Hematopoietic multipotent progenitor cell treated with erythropoietin and hydrocortisone succinate and interleukin-3 and kit ligand, for 8 days (in vitro differentiated cells): ENCODE results near the gene CABLES1.
"Not testable (repeated sequence)": the region's sequence is repeated elsewhere in the genome, so short reads cannot be mapped to it uniquely, and the experiment has no call there.

Experiments
- DNase-seq: peaks from one replicate; pipeline ENCODE4 v3.0.0-alpha.2; 2015

CABLES1 gene, protein sequence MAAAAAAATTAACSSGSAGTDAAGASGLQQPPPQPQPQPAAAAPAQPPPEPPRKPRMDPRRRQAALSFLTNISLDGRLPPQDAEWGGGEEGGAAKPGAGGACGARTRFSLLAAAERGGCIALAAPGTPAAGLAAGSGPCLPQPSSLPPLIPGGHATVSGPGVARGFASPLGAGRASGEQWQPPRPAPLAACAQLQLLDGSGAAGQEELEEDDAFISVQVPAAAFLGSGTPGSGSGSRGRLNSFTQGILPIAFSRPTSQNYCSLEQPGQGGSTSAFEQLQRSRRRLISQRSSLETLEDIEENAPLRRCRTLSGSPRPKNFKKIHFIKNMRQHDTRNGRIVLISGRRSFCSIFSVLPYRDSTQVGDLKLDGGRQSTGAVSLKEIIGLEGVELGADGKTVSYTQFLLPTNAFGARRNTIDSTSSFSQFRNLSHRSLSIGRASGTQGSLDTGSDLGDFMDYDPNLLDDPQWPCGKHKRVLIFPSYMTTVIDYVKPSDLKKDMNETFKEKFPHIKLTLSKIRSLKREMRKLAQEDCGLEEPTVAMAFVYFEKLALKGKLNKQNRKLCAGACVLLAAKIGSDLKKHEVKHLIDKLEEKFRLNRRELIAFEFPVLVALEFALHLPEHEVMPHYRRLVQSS

DNA sequence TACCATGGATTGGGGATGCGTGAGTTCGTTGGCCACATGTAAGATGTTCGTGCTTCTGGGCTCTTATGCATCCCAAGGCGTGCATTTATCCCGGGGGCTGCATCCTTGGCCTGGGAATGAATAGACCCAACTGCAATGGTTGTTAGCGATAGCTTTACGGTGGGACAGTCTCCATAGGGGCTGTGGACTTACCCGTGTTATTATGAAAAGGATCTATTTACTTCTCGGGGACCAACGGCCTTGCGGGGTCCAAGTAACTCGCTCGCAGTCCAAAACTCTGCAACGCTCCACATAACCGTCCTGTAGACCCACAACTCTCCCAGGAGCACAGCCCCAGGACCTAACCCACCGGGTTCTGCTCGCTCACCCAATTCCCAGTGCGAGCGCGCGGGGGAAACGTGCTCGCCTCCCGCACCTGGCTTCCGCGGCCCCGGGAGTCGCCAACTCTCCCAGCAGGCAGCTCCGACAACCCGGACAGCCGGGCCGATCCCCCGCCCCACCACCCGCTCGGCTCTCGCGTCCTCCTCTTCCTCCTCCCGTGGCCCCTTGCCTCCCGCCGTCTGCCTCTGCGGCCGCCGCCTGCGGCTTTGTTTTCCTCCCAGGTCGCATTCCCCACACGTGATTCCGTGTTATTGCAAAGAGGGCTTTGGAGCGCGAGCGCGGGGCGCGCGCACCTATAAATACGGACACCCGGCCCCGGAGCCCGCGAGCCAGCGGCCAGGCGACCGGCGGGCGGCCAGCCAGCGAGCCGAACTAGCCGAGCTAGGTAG, at the start of gene CABLES1:
CABLES1 (plus strand) TSS at position 706 of the 770 bp plus-strand sequence. CDS start 278 bp downstream, outside the sequence.
- DNase-seq, result peak; percentile 53

DNA sequence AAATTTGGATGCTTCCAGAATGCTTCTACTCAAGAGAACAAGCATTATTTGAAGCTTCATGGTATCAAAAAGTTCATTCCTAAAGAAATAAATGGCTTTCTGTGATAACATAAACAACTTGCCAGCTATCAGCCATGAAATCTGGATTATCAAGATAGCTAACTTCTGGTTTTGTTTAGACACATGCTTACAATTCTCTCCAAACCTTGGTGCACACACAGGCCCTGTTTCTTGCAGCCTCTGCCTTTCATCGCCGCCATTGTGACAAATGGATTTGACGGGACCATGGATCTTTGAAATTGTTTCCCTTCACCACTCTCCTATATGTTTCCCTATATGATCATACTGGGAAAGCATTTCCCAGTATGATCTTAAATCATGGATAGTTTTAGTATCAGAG, 47.9 kb upstream of the CABLES1 start:
- DNase-seq, result no peak

DNA sequence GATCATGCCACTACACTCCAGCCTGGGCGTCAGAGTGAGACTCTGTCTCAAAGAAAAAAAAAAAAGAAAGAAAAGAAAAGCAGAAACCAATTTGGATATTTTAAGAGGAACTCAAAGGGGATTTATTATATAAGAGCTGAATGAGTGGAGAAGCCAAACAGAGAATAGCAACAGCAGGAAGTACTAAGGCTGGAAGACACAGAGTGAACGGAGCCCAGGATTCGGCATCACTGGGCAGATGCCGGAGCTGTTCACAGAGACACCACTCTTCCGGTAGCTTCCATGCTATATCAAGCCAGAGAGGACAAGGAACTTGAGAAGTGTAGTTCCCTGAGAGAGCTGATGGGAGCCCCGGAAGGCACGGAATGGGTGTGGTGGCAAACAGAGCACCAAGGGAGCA, 47.0 kb upstream of the CABLES1 start:
- no peak for DNase-seq

DNA sequence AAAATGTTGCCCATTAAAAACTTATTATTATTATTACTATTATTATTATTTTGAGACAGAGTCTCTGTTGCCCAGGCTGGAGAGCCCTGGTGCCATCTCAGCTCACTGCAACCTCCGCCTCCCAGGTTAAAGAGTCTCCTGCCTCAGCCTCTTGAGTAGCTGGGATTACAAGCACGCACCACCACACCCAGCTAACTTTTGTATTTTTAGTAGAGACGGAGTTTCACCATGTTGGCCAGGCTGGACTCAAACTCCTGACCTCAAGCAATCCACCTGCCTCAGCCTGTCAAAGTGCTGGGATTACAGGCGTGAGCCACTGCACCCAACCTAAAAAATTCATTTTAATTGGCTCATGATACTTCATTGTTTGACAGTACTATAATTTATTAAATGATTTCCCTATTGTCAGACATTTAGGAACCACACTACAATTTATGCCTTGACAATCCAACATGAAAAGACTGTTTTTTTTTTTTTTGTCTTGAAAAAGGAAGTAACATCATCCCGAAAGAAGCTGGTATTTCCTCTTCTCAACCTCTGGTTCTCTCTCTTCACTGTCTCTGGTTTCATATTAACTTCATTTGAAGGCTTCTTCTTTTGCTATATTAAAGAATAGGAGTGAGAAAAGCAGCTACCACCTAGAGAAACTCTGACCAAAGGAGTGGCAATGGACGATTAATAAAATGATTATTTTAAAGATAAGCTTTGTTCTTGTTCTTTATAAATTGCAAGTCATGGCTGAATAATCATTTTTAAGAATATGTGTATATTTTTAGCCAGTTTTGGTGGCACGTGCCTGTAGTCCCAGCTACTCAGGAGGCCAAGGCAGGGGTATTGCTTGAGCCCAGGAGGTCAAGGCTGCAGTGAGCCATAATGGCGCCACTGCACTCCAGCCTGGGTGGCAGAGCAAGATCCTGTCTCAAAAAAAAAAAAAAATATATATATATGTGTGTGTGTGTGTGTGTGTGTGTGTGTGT, 44.0 kb upstream of the CABLES1 start:
- DNase-seq, result not testable (repeated sequence)

DNA sequence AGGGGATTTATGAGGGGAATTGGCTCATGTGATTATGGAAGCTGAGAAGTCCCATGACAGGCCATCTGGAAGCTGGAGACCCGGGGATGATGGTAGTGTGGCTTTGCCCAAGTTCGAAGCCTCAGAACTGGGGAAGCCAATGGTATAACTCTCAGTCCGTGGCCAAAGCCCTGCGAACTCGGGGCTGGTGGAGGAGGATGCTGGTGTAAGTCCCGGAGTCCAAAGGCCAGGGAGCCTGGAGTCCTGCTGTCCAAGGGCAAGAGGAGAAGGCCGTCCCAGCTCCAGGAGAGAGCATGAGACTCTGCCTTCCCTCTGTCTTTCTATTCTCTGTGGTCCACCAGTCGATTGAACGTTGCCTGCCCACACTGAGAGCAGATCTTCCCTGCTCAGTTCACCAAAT, 43.2 kb upstream of the CABLES1 start:
- DNase-seq, result no peak

DNA sequence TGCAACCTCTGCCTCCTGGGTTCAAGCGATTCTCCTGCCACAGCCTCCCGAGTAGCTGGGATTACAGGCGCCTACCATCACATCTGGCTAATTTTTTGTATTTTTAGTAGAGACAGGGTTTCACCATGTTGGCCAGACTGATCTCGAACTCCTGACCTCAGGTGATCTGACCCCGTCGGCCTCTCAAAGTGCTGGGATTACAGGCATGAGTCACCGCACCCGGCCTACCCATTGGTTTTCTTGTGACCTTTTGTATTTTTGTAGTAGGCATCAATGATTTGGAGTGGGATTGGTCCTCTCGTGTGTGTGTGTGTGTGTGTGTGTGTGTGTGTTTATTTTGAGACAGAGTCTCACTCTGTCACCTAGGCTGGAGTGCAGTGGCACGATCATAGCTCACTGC, 42.2 kb upstream of the CABLES1 start:
- not testable (repeated sequence) for DNase-seq

DNA sequence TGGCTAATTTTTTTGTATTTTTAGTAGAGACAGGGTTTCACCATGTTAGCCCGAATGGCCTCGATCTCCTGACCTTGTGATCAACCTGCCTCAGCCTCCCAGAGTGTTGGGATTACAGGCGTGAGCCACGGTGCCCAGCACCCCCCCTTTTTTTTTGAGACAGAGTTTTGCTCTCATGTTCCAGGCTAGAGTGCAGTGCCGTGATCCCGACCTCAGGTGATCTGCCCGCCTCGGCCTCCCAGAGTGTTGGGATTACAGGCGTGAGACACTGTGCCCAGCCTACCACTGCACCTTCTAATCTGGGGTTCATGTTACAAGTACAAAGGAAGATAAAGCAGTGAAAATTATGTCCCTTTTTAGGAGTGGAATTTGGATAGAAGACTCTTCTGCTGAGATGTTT, 41.5 kb upstream of the CABLES1 start:
- no peak for DNase-seq

DNA sequence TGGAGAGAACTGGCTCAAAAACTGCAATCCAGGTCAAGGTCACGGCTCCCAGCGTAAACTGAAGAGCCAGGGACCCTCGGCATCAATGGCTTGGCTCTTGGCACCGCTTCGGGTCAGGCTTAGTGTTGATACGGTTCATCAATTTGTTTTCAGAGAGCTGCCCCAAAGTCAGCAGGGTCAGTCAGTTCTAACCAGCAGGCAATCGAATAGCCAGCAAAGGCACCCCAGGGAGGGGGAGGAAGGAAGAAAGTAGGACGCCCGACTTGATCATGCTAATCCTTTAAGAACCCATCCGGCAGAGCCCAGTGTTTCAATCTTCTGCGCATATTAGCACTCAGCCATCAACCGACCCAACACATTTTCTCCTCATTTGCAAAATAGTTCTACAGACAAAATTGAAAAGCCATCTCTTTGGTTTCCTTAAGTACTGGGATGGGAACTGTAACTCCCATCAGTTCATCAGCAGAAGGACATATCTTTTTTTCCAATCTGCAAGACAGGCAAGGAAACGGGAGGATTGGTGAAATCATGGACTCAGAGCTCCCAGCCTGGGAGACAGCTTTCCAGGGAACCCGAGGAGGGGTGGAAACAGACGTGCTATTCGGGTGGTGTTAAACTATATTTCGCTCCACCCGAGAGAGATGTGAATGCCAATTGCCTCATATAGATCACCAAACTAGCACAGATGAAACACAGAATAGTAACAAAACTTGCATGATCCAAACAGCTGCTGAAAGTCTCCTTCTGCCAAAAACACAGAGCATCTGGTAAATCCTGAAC, 40.7 kb upstream of the CABLES1 start:
- DNase-seq, result no peak

DNA sequence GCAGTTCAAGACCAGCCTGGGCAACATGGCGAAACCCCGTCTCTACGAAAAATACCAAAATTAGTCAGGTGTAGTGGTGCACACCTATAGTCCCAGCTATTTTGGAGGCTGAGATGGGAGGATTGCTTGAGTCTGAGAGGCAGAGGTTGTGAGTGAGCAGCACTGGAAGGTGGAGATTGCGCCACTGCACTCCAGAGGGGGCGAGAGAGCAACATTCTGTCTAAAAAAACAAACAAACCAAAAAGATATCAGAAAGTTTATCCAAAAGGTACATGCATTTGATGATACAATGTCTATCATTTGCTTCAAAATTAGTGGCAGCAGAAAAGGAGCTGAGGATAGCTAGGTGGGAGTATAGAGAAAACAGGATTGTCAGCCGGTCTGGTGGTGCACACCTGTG, 39.8 kb upstream of the CABLES1 start:
- no peak for DNase-seq

DNA sequence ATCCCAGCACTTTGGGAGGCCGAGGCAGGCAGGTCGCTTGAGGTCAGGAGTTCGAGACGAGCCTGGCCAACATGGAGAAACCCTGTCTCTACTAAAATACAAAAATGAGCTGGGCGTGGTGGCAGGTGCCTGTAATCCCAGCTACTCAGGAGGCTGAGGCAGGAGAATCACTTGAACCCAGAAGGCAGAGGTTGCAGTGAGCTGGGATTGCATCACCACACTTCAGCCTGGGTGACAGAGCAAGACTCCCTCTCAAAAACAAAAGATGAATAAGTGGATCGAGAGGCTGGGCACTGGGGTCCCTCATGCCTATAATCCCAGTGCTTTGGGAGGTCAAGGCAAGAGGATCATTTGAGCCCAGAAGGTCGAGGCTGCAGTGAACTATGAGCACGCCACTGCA, 38.3 kb upstream of the CABLES1 start:
- DNase-seq, result not testable (repeated sequence)

DNA sequence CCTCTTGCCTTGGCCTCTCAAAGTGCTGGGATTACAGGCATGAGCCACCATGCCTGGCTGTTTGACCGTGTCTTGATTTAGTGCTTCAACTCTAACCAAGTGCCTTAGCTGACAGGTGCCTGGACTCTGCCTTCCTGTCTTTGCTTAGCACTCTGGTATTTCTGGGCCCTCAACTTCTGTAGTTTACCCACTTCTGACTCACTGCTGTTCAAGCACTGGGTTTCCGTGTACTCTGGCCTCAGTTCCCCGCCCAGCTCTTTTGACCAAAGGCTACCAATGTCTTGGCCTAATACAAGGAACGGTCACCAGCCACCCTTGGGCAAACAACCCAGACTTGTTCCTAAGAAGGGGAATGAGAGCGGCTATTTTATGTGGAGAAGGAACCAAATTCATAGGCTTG, 35.7 kb upstream of the CABLES1 start:
- DNase-seq, result no peak

DNA sequence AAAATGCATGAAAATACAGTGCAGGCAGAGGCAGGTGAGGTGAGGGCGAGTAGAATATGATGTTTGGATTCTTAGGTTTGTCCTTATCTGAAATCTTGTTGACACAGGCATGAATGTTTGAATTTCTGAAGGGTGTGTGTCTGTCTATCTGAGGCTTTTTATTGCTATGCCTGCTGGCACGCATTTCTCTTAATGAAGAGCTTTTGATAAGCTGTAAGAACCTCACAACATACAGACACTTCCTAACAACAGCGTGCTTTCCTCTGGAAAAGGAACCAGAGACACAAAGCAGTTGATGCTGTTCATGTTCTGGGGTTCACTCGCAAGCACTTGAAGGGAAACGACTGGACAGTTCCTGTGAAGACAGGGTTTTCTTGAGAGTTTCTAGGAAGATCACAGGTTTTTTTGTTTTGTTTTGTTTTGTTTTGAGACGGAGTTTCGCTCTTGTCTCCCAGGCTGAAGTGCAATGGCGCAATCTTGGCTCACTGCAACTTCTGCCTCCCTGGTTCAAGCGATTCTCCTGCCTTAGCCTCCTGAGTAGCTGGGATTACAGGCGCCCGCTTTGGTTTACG, 33.3 kb upstream of the CABLES1 start:
- DNase-seq, result no peak

DNA sequence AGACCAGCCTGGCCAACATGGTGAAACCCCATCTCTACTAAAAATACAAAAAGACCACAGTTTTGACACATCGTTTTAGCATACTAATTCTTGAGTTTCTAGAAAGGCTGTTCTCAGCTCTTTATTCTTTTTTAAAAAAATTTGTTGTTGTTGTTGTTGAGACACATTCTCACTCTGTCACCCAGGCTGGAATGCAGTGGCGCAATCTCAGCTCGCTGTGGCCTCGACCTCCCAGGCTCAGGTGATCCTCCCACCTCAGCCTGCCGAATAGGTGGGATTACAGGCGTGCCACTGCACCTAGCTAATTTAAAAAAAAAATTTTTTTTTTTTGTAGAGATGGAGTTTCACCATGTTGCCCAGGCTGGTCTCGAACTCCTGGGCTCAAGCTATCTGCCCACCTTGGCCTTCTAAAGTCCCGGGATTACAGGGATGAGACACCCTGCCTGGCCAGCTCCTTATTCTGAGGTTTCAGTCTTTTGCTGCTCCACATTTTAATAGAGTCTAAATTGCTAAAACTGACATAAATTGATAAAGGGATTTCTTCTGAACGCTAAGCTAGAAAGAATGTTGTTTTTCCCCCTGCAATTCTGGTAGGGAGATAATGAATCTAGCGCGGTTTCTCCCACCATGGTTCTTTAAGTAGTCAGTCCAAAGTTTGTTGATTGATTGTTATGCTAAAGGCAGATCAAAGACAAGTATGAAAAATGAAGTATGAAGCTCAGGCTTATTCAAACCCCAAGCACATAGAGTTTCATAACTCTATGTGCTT, 32.6 kb upstream of the CABLES1 start:
- no peak for DNase-seq

DNA sequence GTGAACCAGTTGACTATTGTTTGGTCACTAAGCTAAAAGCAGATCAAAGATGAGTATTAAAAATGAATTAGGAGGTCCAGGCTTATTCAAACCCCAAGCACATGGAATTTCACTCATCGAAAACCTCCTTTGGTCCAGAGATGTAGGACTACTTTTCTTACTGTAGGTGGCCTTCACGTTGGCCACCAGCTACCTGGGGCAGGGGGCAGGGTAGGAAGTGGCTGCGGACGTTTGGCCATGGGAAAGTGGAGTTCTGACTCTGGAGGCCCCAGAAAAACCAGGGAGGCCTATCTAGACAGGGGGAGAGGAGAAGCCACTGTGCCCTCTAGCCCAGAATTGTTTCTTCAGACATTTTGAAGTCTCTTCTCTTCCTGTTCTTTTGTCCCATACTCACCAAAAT, 31.8 kb upstream of the CABLES1 start:
- no peak for DNase-seq

DNA sequence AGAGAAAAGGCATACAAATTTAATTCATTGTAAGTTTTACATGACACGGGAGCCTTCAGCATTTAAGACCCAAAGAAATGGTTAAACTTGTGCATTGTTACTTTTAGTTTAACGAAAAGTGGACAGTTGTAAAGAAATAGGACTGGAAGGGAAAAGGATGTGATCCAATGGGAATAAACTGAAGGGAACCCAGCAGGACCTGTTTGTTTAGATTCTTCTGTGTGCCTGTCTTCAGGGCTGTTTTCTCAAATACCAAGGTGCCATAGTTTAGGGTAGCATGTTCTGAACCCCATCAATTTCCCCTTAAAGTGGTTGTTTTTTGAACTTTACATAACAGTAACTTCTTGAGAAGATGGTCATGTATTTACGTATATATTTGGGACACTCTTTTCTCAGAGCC, 30.3 kb upstream of the CABLES1 start:
- DNase-seq, result no peak

DNA sequence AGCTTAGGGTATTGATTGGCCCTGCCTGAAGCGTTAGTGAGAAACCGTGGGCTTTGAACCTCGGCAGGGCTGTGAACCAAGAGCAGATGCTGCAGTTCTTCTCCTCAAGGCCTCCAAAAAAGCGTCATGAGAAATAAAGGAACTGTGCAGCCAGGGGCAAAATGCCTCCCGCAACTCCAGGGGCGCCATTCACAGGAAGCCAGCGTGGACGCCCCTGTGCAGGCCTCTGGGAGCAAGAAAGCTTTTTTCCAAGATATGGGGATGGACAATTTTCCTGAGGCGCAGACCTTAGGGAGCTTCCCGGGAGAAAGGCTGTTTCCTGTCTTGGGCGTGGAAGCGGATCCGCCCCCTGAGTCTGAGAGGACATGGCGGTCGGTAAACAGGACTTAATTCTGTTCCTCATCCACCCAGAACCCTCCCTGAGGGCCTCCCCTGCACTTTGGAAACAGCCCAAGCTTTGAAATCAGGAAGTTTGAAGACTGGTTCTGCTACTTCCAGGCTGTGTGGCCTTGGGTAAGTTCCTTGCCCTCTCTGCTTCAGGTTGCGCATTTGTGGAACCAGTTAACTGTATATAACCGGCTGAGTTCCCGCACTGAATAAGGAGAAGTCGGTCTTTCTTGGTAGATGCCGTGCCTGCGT, 29.6 kb upstream of the CABLES1 start:
- no peak for DNase-seq

DNA sequence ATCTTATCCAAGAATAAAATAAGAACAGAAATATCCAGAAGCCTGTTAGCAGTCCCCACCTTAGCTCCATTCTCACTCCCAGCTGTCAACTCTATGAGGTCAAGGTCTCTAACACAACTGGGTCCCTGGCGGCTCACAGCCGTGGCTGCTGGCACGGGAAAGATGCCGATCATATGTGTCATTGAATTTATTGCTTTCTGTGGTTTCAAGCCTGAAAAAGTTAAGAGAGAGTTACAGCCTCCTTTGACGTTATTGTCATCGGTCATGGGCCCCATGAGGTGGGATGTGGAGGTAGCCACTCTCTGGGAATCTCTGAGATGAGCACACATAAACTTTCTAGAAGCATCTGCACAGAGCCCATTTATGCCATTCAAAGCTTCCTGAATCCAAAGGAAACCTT, 28.7 kb upstream of the CABLES1 start:
- no peak for DNase-seq

DNA sequence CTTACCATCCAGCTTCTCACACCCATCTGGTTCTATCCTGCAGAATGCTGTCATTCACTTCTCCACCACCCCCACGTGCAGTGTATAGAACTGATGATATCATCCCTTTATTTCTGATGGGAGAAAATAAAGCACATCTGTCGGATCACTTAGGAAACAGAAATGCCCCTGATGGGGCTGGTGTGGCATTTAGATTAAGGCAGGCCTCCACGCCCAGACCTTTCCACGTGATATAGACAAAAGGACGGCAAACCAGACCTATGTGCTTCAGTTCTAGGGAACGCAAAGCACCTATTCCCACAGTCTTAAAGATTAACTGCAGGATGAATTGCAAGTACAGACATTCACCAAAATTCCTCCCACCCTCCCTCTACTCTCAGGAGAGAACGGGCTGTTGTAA, 27.6 kb upstream of the CABLES1 start:
- no peak for DNase-seq

DNA sequence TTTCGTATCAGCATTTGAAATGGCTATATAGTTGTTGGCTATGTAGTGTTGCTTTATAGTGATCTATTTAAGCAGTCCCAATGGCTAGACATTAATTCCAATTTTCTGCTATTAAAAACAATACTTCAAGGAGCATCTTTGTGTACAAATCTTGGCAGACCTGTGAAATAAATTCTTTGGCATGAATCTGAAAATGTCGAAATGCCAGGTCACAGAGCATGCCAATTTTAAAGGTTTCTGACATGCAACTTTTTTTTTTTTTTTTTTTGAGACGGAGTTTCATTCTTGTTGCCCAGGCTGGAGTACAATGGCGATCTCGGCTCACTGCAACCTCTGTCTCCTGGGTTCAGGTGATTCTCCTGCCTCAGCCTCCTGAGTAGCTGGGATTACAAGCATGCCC, 26.8 kb upstream of the CABLES1 start:
- no peak for DNase-seq

DNA sequence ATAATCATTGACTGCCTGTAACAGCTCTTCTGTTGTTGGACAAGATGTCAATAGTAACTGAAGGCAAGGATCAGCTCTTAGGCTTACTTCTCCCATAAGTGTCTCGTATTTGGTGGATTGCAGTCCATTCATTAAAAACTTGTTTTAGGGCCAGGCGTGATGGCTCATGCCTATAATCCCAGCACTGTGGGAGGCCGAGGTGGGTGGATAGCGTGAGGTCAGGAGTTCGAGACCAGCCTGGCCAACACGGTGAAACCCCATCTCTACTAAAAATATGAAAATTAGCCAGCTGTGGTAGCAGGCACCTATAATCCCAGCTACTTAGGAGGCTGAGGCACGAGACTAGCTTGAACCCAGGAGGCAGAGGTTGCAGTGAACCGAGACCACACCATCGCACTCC, 26.1 kb upstream of the CABLES1 start:
- DNase-seq, result not testable (repeated sequence)
